ENCODE measurements around the gene GPX8.

GPX8 gene, protein sequence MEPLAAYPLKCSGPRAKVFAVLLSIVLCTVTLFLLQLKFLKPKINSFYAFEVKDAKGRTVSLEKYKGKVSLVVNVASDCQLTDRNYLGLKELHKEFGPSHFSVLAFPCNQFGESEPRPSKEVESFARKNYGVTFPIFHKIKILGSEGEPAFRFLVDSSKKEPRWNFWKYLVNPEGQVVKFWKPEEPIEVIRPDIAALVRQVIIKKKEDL

GRCh38 chr5:55159763-55160492 lies at the start of gene GPX8:
Gene GPX8 (plus strand): TSS chr5:55160171. CDS start chr5:55160193, 22 bp downstream.
- DNase-seq (ENCODE audit: low spot score): peak; percentile 75

DNA sequence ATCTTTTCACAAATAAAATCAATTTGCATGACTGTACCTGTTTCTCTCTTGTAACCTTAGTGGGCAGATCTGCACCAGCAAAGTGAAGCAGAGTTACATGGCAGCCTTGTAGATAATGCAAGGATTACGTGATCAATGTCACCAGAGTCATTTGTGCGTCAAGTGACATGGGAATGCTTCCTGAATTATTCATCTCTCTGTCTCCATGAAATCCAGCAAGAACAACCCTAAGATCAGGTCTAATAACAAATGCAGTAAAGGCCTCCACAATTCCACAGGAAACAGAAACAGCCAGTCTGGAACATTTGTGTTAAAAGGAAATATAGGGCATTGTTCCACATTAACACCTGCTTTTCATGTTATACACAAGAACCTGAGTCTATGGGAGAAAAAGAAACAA lies 49.8 kb upstream of the GPX8 start:
- no peak for DNase-seq (ENCODE audit: low spot score)

GRCh38 chr5:55113327-55113726 lies 46.6 kb upstream of the GPX8 start:
- DNase-seq (ENCODE audit: low spot score): no peak

- DNase-seq (ENCODE audit: low spot score): no peak
These were observed 45.9 kb upstream of the GPX8 start for GRCh38 chr5:55114061-55114460.

DNA sequence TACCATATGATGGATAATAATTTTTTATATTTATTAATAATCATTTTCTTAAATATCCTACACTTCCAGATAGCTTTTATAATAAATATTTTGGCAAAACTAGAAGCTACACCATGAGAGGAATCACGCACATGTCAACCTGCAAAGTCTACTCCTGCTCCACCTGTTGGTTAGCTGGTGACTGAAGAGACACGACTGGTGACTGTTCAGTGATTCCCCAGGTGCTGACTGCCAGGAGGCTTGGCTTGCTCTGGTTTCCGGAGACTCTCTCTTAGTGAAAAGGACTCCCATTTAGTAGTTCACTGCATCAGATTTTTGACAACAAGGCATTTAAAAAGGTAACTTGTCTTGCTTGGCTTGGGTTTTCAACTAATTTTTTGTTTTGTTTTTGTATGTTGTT lies 36.6 kb upstream of the GPX8 start:
- DNase-seq (ENCODE audit: low spot score): no peak

GRCh38 chr5:55134053-55134722 lies 25.8 kb upstream of the GPX8 start:
- DNase-seq (ENCODE audit: low spot score): no peak

GRCh38 chr5:55136521-55136920 lies 23.4 kb upstream of the GPX8 start:
- DNase-seq (ENCODE audit: low spot score): no peak

- no peak for DNase-seq (ENCODE audit: low spot score)
These were observed 18.9 kb upstream of the GPX8 start for GRCh38 chr5:55140908-55141665.

GRCh38 chr5:55141945-55142690 lies 17.9 kb upstream of the GPX8 start:
- no peak for DNase-seq (ENCODE audit: low spot score)

- no peak for DNase-seq (ENCODE audit: low spot score)
These were observed 16.3 kb upstream of the GPX8 start for GRCh38 chr5:55143624-55144023.

- DNase-seq (ENCODE audit: low spot score): no peak
These were observed 13.9 kb upstream of the GPX8 start for GRCh38 chr5:55146080-55146479.

DNA sequence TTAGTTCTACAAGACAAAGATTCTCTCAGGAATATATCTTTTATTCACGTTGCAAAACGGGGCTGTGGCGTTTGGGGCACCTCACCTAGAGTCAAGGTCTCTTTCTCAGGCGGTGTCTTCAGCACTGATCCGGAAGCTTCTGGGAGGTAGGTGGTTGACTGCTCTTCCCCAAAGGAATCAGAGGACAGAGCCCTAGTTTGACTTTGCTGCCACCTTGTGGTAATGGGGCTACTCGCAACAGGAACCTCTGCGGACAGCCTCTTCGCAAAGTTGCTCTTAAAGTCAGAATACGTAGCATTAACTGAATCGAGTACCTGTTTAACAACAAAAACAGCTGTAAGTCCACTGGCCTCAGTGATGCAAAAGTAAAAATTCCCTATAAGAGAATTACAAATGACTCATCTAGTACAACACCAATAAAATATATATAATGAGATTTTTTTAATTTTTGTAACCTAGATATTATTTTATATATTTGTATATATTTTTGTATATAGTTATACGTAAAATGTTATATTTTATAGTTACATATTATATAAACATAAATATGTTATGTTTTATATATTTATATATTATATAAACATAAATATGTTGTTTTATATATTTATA lies 13.3 kb upstream of the GPX8 start:
- DNase-seq (ENCODE audit: low spot score): peak; percentile 81

- DNase-seq (ENCODE audit: low spot score): no peak
These were observed 10.6 kb upstream of the GPX8 start for GRCh38 chr5:55149308-55149795.

GRCh38 chr5:55151923-55152842 lies 7.8 kb upstream of the GPX8 start:
- DNase-seq (ENCODE audit: low spot score): no peak

GRCh38 chr5:55154873-55155272 lies 5.1 kb upstream of the GPX8 start:
- peak; percentile 48 for DNase-seq (ENCODE audit: low spot score)

- DNase-seq (ENCODE audit: low spot score): peak; percentile 91
These were observed 680 bp downstream of the GPX8 start for GRCh38 chr5:55160493-55161209.

DNA sequence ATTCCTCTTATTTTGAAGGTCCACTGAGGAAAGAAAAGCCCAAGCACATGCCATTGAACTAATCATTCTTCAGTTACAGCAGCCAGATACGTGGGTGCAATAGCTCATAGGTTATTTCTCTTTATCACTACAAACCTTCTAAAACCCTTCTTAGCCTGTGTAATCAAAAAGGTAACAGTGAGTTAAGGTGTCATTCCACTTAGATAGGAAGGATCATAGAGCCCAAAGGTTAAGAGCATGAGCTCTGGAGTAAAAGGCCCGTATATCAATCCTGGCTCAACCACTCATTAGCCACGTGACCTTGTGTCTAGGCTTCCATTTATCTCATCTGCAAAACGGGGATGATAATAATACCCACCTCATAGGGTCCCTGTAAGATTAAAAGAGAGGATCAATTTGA lies 2.7 kb downstream of the GPX8 start:
- no peak for DNase-seq (ENCODE audit: low spot score)

DNA sequence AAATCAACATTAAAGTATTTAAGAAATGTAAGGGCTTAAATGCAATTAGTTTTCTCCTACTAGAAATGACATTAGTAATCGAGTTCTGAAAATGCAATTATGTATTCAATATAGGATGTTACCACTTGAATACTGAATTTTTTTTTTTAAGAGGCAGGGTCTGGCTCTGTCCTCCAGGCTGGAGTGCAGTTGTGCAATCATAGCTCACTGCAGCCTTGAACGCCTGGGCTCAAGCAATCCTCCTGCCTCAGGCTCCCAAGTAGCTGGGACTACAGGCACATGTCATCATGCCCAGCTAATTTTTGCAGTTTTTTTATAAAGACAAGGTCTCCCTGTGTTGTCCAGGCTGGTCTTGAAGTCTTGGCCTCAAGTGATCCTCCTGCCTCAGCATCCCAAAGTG lies 11.5 kb downstream of the GPX8 start:
- no peak for DNase-seq (ENCODE audit: low spot score)
